Measurements from ENCODE around the gene LIN28B.
A peak's percentile ranks its signal among the peaks of the same experiment; 100 is the strongest.
"Not testable (repeated sequence)": the region's sequence is repeated elsewhere in the genome, so short reads cannot be mapped to it uniquely, and the experiment has no call there.

LIN28B gene

GRCh38 chr6:104956731-104957294 is at the start of gene LIN28B:
LIN28B (plus strand) TSS chr6:104957107; CDS start chr6:104957251, 144 bp downstream.
- no peak for DNase-seq (ENCODE audit: low spot score)

GRCh38 chr6:104908031-104908887 is 48.6 kb upstream of the LIN28B start:
- no peak for DNase-seq (ENCODE audit: low spot score)

GRCh38 chr6:104908888-104909525 is 47.9 kb upstream of the LIN28B start:
- no peak for DNase-seq (ENCODE audit: low spot score)

- no peak for DNase-seq (ENCODE audit: low spot score)
Observed at GRCh38 chr6:104921896-104922295, 35.0 kb upstream of the LIN28B start.

- DNase-seq (ENCODE audit: low spot score), result no peak
Observed at GRCh38 chr6:104928141-104928540, 28.8 kb upstream of the LIN28B start.

GRCh38 chr6:104929353-104929752 is 27.6 kb upstream of the LIN28B start:
- DNase-seq (ENCODE audit: low spot score), result no peak

GRCh38 chr6:104930939-104931338 is 26.0 kb upstream of the LIN28B start:
- DNase-seq (ENCODE audit: low spot score), result no peak

GRCh38 chr6:104936766-104937535 is 20.0 kb upstream of the LIN28B start:
- DNase-seq (ENCODE audit: low spot score), result no peak

- DNase-seq (ENCODE audit: low spot score), result peak; percentile 62
Observed at GRCh38 chr6:104940238-104940892, 16.5 kb upstream of the LIN28B start.

- DNase-seq (ENCODE audit: low spot score), result peak; percentile 63
Observed at GRCh38 chr6:104940893-104941728, 15.8 kb upstream of the LIN28B start.

- no peak for DNase-seq (ENCODE audit: low spot score)
Observed at GRCh38 chr6:104941729-104942091, 15.2 kb upstream of the LIN28B start.

GRCh38 chr6:104943781-104944180 is 13.1 kb upstream of the LIN28B start:
- no peak for DNase-seq (ENCODE audit: low spot score)

GRCh38 chr6:104949206-104949605 is 7.7 kb upstream of the LIN28B start:
- no peak for DNase-seq (ENCODE audit: low spot score)

- DNase-seq (ENCODE audit: low spot score), result no peak
Observed at GRCh38 chr6:104951677-104952076, 5.2 kb upstream of the LIN28B start.

GRCh38 chr6:104952911-104953399 is 4.0 kb upstream of the LIN28B start:
- DNase-seq (ENCODE audit: low spot score), result no peak

- DNase-seq (ENCODE audit: low spot score), result not testable (repeated sequence)
Observed at GRCh38 chr6:104953400-104954189, 3.3 kb upstream of the LIN28B start.

GRCh38 chr6:104954190-104954797 is 2.6 kb upstream of the LIN28B start:
- DNase-seq (ENCODE audit: low spot score), result no peak

GRCh38 chr6:104955491-104955890 is 1.4 kb upstream of the LIN28B start:
- no peak for DNase-seq (ENCODE audit: low spot score)

GRCh38 chr6:104955927-104956730 is 778 bp upstream of the LIN28B start:
- no peak for DNase-seq (ENCODE audit: low spot score)
